A549 treated with CpdA at 1 μM for 4 hours (cell line): ENCODE measurements around the gene OR5K3. TPM values are rescaled to one million over a fixed set of nuclear protein-coding genes. Genes with fewer than 3 reads are reported as not detected.

ENCODE experiments used
- total RNA-seq: library from RNA; stranded (reverse); fragments of 200-300 nt; extraction: Qiagen RNA extraction; gene quantifications from 5 replicates; pipeline ENCODE4 v1.2.3, GENCODE V29; 2022; ENCODE audit warnings: low read depth

The OR5K3 gene
- total RNA-seq = not detected in 5 replicates

GRCh38 chr3:98390366-98390765 is at the start of gene OR5K3:
OR5K3 (plus strand) TSS chr3:98390666; CDS start chr3:98390666, 0 bp downstream.

GRCh38 chr3:98353554-98353953 is 36.9 kb upstream of the OR5K3 start, which contains the start of gene OR5K4:
OR5K4 (plus strand) TSS chr3:98353854; CDS start chr3:98353854, 0 bp downstream.

Other genes starting within 250 kb of the OR5K3 start
- not detected in 5 replicates for gene OR5H14, start 243.2 kb upstream of the OR5K3 start, total RNA-seq
- not detected in 5 replicates for gene OR5H15, start 224.0 kb upstream of the OR5K3 start, total RNA-seq
- not detected in 5 replicates for gene OR5H6, start 126.4 kb upstream of the OR5K3 start, total RNA-seq
- not detected in 5 replicates for gene OR5H2, start 108.2 kb upstream of the OR5K3 start, total RNA-seq
- not detected in 5 replicates for gene OR5K4, start 36.8 kb upstream of the OR5K3 start, total RNA-seq
- gene OR5K1, start 72.5 kb downstream of the OR5K3 start, total RNA-seq = not detected in 5 replicates
- not detected in 5 replicates for gene OR5K2, start 107.0 kb downstream of the OR5K3 start, total RNA-seq
- gene CLDND1, start 132.2 kb downstream of the OR5K3 start, total RNA-seq = 40.5 to 67.3 TPM (median 58.8 TPM) in 5 replicates
- not detected in 5 replicates for gene GPR15, start 141.3 kb downstream of the OR5K3 start, total RNA-seq
- gene CPOX, start 202.9 kb downstream of the OR5K3 start, total RNA-seq = 21.5 to 25.8 TPM (median 23.2 TPM) in 5 replicates